Psoas muscle (tissue), 8 donors: ENCODE data around the gene CLPTM1. TPM values are rescaled to one million over a fixed set of nuclear protein-coding genes. Genes with fewer than 3 reads are reported as not detected.

Experiments used
- ATAC-seq, 4 donors: fragments of 200-7000 bp; cut with Tn5 transposase; one replicate each; pipeline ENCODE4 v1.9.1; 2020; ENCODE audit warnings: moderate library complexity in 3 of 4, mild to moderate bottlenecking in 2 of 4
- DNase-seq, 2 donors: peaks; one replicate each; pipeline ENCODE4 v3.0.0-alpha.2; 2020
- H3K27ac ChIP-seq: fragments of 200-600 bp; one replicate; pipeline ENCODE4 v1.8.0; 2022
- H3K27me3 ChIP-seq, 3 donors: fragments of 200-600 bp in 1 of 3; one replicate each; pipeline versions ENCODE4 v1.6.1 to v1.8.0; 2013 to 2022; ENCODE audit warnings: low read length in 2 of 3, mild to moderate bottlenecking in 2 of 3, moderate library complexity in 1 of 3; ENCODE audit not compliant: insufficient read depth in 3 of 3
- H3K36me3 ChIP-seq, 2 donors: fragments of 200-600 bp in 1 of 2; one replicate each; pipeline versions ENCODE4 v1.6.1 to v1.8.0; 2013 to 2022; ENCODE audit warnings: low read depth in 1 of 2, mild to moderate bottlenecking in 1 of 2, moderate library complexity in 1 of 2; ENCODE audit not compliant: insufficient read depth in 1 of 2
- H3K4me1 ChIP-seq: fragments of 200-600 bp; one replicate; pipeline ENCODE4 v1.8.0; 2022
- H3K4me3 ChIP-seq: fragments of 200-600 bp; one replicate; pipeline ENCODE4 v1.8.0; 2022; ENCODE audit warnings: mild to moderate bottlenecking
- H3K9me3 ChIP-seq: fragments of 200-600 bp; one replicate; pipeline ENCODE4 v1.8.0; 2022
- WGBS, 3 donors: extraction: QIAGEN DNeasy Blood & Tissue Kit; methylation state at CpG; one replicate each; pipeline versions ENCODE4 v1.1.6 to v1.1.7; 2013; 5-methylcytosine and 5-hydroxymethylcytosine counted together
- intact Hi-C, 2 donors: fragments of 100-400 bp; cut with DNase I; formaldehyde crosslinking; loops; one replicate each; pipeline versions ENCODE4 v1.11.0 to v1.14.2; 2022
- polyA plus RNA-seq, 3 donors: library from polyadenylated mRNA; stranded (reverse); fragments of 200-250 nt; gene quantifications; one replicate each; pipeline ENCODE4 v1.2.3, GENCODE V29; 2013
- total RNA-seq, 4 donors: library from RNA; stranded (reverse); fragmentation: NEBNext Ultra II Directional in 2 of 4; extraction: Animal tissue kit (Norgen Biotek cat#: 25700) in 2 of 4; gene quantifications; one replicate each; pipeline versions ENCODE4 v1.2.1 to v1.2.4, GENCODE V29; 2021 to 2023
- TF ChIP-seq, protein P1 (sequence below): fragments of 200-600 bp; IDR thresholded peaks from one replicate; pipeline ENCODE4 v1.8.0; 2022; ENCODE audit warnings: antibody characterized with exemption
- donor health status: healthy with polysubstance abuse.
- donor health status: DM: no; HTN: no; CAD: no; lungs with moderate emphysema.
- donor health status: Bipolar disorder and iron deficiency.
- donor health status: healthy.
- donor health status: DM: yes; HTN: yes; CAD: no.
- donor health status: DM: no; HTN: no; CAD: no.
- donor health status: DM: no; HTN: no; CAD: no.
- donor health status: DM: yes; HTN: yes; CAD: no.

The CLPTM1 gene
- total and polyA plus RNA-seq, 7 donors = 77.7 to 129 (median 90.1) TPM

DNA sequence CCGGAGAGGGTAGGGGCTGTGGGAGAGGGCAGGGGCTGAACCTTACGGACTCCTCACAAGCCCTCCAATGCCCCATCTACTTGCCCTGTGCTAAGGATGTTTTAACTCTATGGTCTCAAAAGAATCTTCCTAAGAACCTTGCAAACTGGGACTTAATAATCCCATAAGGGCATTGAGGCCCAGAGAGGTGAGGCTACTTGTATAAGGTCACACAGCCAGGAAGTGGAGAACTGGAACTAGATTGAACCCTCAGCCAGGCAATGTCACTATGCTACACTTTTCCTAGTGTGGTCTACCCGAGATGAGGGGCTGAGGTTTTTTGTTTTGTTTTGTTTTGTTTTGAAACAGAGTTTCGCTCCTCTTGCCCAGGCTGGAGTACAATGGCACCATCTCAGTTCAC is 23.6 kb upstream of the CLPTM1 start:
- ATAC-seq = no peak
- H3K36me3 ChIP-seq = no peaks in the 10 kb centered on the region
- H3K9me3 ChIP-seq = no peaks in the 10 kb centered on the region
- H3K4me3 ChIP-seq = no peak overlapping the region
- no peaks in the 10 kb centered on the region for H3K27me3 ChIP-seq
- no peaks in the 10 kb centered on the region for H3K4me1 ChIP-seq
- no peak overlapping the region for H3K27ac ChIP-seq
- 91 to 94% (median 91%) methylated on average over 4 of the region's 4 CpGs for WGBS, 3 donors
- TF ChIP-seq, protein P1, sequence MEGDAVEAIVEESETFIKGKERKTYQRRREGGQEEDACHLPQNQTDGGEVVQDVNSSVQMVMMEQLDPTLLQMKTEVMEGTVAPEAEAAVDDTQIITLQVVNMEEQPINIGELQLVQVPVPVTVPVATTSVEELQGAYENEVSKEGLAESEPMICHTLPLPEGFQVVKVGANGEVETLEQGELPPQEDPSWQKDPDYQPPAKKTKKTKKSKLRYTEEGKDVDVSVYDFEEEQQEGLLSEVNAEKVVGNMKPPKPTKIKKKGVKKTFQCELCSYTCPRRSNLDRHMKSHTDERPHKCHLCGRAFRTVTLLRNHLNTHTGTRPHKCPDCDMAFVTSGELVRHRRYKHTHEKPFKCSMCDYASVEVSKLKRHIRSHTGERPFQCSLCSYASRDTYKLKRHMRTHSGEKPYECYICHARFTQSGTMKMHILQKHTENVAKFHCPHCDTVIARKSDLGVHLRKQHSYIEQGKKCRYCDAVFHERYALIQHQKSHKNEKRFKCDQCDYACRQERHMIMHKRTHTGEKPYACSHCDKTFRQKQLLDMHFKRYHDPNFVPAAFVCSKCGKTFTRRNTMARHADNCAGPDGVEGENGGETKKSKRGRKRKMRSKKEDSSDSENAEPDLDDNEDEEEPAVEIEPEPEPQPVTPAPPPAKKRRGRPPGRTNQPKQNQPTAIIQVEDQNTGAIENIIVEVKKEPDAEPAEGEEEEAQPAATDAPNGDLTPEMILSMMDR = no peak
- intact Hi-C loops = no loop called here
- no peak for DNase-seq

DNA sequence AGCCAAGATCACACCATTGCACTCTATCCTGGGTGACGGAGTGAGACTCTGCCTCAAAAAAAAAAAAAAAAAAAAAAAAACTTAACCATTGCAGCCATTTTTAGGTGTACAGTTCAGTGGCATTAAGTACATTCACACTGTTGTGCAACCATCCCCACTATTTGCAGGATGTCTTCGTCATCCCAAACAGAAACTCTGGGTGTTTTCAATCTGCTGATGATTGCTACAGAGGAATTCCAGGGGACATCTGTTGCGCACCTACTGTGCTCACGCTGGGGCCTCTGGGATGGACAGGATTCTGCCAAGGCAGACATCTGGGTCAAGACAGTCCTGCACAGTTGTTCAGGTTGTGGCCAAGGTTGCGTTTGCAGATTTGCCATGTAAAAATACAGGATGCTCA is 15.5 kb upstream of the CLPTM1 start:
- DNase-seq (no peak), ATAC-seq (no peak)
- H3K36me3 ChIP-seq = no peaks in the 10 kb centered on the region
- no peaks in the 10 kb centered on the region for H3K9me3 ChIP-seq
- H3K4me3 ChIP-seq = no peak overlapping the region
- TF ChIP-seq, protein P1 = no peak
- intact Hi-C loops = no loop called here
- H3K27me3 ChIP-seq = no peaks in the 10 kb centered on the region
- H3K27ac ChIP-seq = no peak overlapping the region
- 68 to 82% (median 81%) methylated on average over 5 of the region's 5 CpGs for WGBS, 3 donors
- H3K4me1 ChIP-seq = no peaks in the 10 kb centered on the region

DNA sequence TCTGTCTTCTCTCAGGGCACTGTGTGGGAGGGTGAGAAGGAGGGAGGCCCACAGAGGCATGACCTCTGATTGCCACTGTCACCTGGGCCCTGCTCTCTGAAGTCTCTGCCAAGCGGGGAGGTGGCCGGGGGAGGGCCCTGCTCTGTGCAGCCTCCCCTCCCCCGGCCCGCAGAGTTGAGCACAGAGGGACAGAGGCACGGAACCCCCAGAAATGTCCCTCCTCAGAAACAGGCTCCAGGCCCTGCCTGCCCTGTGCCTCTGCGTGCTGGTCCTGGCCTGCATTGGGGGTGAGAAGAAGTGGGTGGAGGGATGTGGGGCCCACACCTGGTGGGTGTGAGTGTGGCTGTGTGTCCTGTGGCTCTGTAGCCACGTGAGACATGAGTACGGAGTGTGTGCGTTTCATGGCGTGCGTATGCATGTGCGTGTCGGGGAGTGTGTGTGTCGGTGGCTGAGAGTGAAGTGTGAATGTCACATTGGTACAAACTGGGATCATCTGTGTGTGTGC is 13.1 kb upstream of the CLPTM1 start, which contains the start of gene APOC4:
TSS of gene APOC4 (plus strand) at position 171 of the 505 bp plus-strand sequence. CDS start at position 212, 41 bp downstream.
- Histone ChIP-seq H3K27ac (no peak within 1 kb of the TSS), H3K9me3 (no peaks in the 10 kb centered on the region), H3K4me3 (no peak within 1 kb of the TSS), H3K4me1 (no peaks in the 10 kb centered on the region), H3K27me3 (no peaks in the 10 kb centered on the region), H3K36me3 (no peaks in the 10 kb centered on the region)
- ATAC-seq = no peak
- no peak for DNase-seq
- 86 to 88% (median 86%) methylated on average over 14 of the region's 14 CpGs for WGBS, 3 donors
- intact Hi-C loops = no loop called here
- TF ChIP-seq, protein P1 = no peak

DNA sequence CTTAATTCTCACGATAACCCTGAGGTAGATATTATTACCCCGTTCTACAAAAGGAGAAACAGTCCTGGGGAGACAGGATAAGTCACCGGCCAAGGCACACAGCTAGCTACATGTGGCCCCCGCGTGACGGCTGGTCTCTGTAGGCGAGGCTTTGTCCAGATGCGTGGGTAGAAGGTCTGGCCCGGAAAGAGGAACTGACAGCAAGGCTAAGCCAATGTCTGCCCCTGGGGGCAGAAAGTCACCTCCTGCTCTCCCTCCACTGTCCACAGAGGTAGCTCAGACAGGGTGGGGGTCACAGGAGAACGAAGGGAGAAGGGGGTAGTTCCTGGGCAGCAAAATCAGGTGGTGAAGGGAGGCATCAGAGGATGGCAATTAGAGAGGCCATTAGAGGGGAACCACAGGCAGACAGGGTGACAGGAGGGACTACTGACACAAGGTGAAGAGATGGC is 11.4 kb upstream of the CLPTM1 start:
- intact Hi-C loops = no loop called here
- H3K36me3 ChIP-seq = no peaks in the 10 kb centered on the region
- WGBS, 3 donors = 35 to 52% (median 46%) methylated on average over 10 of the region's 10 CpGs
- ATAC-seq (peak in 1 of 4 donors; percentile 41), DNase-seq (peak; percentile 31 to 68)
- no peaks in the 10 kb centered on the region for H3K9me3 ChIP-seq
- H3K4me3 ChIP-seq = no peak overlapping the region
- H3K4me1 ChIP-seq = no peaks in the 10 kb centered on the region
- TF ChIP-seq, protein P1 = no peak
- no peaks in the 10 kb centered on the region for H3K27me3 ChIP-seq
- H3K27ac ChIP-seq = no peak overlapping the region

DNA sequence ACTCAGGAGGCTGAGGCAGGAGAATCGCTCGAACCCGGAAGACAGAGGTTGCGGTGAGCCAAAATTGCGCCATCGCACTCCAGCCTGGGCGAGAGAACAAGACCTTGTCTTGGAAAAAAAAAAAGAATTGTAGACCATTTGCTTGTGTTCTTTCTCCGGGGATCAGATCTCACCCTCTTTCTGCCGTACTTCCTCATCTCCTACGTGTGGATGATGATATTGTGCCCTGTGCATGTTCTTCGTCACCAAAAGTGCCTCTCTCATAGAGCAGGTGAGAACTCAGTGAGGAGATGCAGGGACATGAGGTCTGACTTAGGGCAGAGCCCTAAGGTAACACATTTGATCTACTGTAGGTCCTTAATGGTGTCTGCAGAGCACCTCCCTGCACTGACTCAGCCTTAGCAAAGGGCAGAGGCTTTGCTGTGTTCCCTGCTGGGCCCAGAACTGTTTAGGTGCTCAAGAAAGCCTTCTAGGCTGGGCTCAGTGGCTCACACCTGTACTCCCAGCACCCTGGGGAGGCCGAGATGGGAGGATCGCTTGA is 8.1 kb upstream of the CLPTM1 start:
- ATAC-seq (no peak), DNase-seq (no peak)
- Histone ChIP-seq H3K36me3 (peaks cover 0 to 15% of the 10 kb centered on the region in 2 donors), H3K27me3 (no peaks in the 10 kb centered on the region), H3K27ac (no peak overlapping the region), H3K4me3 (no peak overlapping the region), H3K9me3 (no peaks in the 10 kb centered on the region), H3K4me1 (peaks cover 10% of the 10 kb centered on the region)
- intact Hi-C loops = no loop called here
- TF ChIP-seq, protein P1 = no peak
- 81 to 92% (median 86%) methylated on average over 13 of the region's 13 CpGs for WGBS, 3 donors
